ENCODE results near the gene SLC1A7. TPM values are rescaled to one million over a fixed set of nuclear protein-coding genes. Genes with fewer than 3 reads are reported as not detected.

Gene SLC1A7
- total and polyA plus RNA-seq, 2 experiments from 2014 or later, result not detected

DNA sequence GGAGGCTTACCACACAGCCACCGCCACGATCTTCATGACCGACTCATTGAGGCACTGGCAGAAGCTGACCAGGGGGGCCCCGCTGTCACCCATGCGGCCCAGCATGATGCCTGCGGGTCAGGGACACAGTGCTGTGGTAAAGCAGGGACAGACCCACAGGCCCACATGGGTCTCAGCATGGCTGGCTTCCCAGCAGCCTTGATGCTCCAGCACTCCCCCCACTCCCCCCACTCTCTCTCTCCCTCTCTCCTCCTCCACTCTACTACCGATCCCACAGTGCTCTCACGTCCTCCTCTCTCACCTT lies 49.0 kb downstream of the SLC1A7 start:
- DNase-seq (ENCODE audit: low spot score), result no peak

More for the DNA sequence above, 49.0 kb downstream of the SLC1A7 start:
- Histone ChIP-seq H3K27ac (ENCODE audit: low read depth) (no peak overlapping the region), H3K79me2 (replicated peaks; ENCODE audit: insufficient read depth) (no peaks in the 10 kb centered on the region), H3K4me1 (ENCODE audit: insufficient read depth) (no peaks in the 10 kb centered on the region), H3K4me3 (no peak overlapping the region), H4K20me1 (replicated peaks; ENCODE audit: insufficient read depth) (no peaks in the 10 kb centered on the region), H2AFZ (no peak overlapping the region), H3K27me3 (ENCODE audit: insufficient read depth) (no peaks in the 10 kb centered on the region), H3F3A (replicated peaks; ENCODE audit: low read depth) (no peaks in the 10 kb centered on the region), H3K4me2 (no peak overlapping the region), H3K9me2 (ENCODE audit: insufficient read depth) (no peaks in the 10 kb centered on the region), H3K36me3 (ENCODE audit: insufficient read depth) (no peaks in the 10 kb centered on the region)
- ATAC-seq, result no peak
- H3K4me1 Mint-ChIP-seq, result no peaks in the 10 kb centered on the region
- H3K4me3 Mint-ChIP-seq, result no peak overlapping the region
- TF ChIP-seq STAT1 (IDR thresholded peaks at IDR 0.05; ENCODE audit: unreplicated experiment) (no peak), NANOG (IDR thresholded peaks at IDR 0.05; ENCODE audit: borderline replicate concordance) (no peak), EZH2 (IDR thresholded peaks at IDR 0.05; ENCODE audit: low read depth, unreplicated experiment) (no peak), JUNB (IDR thresholded peaks at IDR 0.05; ENCODE audit: unreplicated experiment) (no peak), POLR2AphosphoS5 (IDR thresholded peaks at IDR 0.05; ENCODE audit: low read depth) (no peak), ZNF331 (CRISPR knock-in tag; IDR thresholded peaks at IDR 0.05; ENCODE audit: low read depth) (no peak)
- TF ChIP-seq, protein P1, sequence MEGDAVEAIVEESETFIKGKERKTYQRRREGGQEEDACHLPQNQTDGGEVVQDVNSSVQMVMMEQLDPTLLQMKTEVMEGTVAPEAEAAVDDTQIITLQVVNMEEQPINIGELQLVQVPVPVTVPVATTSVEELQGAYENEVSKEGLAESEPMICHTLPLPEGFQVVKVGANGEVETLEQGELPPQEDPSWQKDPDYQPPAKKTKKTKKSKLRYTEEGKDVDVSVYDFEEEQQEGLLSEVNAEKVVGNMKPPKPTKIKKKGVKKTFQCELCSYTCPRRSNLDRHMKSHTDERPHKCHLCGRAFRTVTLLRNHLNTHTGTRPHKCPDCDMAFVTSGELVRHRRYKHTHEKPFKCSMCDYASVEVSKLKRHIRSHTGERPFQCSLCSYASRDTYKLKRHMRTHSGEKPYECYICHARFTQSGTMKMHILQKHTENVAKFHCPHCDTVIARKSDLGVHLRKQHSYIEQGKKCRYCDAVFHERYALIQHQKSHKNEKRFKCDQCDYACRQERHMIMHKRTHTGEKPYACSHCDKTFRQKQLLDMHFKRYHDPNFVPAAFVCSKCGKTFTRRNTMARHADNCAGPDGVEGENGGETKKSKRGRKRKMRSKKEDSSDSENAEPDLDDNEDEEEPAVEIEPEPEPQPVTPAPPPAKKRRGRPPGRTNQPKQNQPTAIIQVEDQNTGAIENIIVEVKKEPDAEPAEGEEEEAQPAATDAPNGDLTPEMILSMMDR (conservative IDR thresholded peaks at IDR 0.05; ENCODE audit: low read depth in 2 of 2), result no peak
- TF ChIP-seq, protein P2, sequence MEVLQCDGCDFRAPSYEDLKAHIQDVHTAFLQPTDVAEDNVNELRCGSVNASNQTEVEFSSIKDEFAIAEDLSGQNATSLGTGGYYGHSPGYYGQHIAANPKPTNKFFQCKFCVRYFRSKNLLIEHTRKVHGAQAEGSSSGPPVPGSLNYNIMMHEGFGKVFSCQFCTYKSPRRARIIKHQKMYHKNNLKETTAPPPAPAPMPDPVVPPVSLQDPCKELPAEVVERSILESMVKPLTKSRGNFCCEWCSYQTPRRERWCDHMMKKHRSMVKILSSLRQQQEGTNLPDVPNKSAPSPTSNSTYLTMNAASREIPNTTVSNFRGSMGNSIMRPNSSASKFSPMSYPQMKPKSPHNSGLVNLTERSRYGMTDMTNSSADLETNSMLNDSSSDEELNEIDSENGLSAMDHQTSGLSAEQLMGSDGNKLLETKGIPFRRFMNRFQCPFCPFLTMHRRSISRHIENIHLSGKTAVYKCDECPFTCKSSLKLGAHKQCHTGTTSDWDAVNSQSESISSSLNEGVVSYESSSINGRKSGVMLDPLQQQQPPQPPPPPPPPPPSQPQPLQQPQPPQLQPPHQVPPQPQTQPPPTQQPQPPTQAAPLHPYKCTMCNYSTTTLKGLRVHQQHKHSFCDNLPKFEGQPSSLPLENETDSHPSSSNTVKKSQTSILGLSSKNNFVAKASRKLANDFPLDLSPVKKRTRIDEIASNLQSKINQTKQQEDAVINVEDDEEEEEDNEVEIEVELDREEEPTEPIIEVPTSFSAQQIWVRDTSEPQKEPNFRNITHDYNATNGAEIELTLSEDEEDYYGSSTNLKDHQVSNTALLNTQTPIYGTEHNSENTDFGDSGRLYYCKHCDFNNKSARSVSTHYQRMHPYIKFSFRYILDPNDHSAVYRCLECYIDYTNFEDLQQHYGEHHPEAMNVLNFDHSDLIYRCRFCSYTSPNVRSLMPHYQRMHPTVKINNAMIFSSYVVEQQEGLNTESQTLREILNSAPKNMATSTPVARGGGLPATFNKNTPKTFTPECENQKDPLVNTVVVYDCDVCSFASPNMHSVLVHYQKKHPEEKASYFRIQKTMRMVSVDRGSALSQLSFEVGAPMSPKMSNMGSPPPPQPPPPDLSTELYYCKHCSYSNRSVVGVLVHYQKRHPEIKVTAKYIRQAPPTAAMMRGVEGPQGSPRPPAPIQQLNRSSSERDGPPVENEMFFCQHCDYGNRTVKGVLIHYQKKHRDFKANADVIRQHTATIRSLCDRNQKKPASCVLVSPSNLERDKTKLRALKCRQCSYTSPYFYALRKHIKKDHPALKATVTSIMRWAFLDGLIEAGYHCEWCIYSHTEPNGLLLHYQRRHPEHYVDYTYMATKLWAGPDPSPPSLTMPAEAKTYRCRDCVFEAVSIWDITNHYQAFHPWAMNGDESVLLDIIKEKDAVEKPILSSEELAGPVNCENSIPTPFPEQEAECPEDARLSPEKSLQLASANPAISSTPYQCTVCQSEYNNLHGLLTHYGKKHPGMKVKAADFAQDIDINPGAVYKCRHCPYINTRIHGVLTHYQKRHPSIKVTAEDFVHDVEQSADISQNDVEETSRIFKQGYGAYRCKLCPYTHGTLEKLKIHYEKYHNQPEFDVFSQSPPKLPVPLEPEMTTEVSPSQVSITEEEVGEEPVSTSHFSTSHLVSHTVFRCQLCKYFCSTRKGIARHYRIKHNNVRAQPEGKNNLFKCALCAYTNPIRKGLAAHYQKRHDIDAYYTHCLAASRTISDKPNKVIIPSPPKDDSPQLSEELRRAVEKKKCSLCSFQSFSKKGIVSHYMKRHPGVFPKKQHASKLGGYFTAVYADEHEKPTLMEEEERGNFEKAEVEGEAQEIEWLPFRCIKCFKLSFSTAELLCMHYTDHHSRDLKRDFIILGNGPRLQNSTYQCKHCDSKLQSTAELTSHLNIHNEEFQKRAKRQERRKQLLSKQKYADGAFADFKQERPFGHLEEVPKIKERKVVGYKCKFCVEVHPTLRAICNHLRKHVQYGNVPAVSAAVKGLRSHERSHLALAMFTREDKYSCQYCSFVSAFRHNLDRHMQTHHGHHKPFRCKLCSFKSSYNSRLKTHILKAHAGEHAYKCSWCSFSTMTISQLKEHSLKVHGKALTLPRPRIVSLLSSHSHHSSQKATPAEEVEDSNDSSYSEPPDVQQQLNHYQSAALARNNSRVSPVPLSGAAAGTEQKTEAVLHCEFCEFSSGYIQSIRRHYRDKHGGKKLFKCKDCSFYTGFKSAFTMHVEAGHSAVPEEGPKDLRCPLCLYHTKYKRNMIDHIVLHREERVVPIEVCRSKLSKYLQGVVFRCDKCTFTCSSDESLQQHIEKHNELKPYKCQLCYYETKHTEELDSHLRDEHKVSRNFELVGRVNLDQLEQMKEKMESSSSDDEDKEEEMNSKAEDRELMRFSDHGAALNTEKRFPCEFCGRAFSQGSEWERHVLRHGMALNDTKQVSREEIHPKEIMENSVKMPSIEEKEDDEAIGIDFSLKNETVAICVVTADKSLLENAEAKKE (CRISPR knock-in tag; IDR thresholded peaks at IDR 0.05), result no peak
- TF ChIP-seq, protein P3, sequence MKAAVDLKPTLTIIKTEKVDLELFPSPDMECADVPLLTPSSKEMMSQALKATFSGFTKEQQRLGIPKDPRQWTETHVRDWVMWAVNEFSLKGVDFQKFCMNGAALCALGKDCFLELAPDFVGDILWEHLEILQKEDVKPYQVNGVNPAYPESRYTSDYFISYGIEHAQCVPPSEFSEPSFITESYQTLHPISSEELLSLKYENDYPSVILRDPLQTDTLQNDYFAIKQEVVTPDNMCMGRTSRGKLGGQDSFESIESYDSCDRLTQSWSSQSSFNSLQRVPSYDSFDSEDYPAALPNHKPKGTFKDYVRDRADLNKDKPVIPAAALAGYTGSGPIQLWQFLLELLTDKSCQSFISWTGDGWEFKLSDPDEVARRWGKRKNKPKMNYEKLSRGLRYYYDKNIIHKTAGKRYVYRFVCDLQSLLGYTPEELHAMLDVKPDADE (IDR thresholded peaks at IDR 0.05), result no peak
- no peaks in the 10 kb centered on the region for H3K36me3 Mint-ChIP-seq (ENCODE audit: low read depth)
- H3K27ac Mint-ChIP-seq, result no peak overlapping the region
- no peaks in the 10 kb centered on the region for H3K9me3 Mint-ChIP-seq
- H3K27me3 Mint-ChIP-seq (ENCODE audit: insufficient read depth, low read depth, poor library complexity), result peaks cover 2% of the 10 kb centered on the region
